ENCODE data around the gene VSIG10L2. TPM values are rescaled to one million over a fixed set of nuclear protein-coding genes. Genes with fewer than 3 reads are reported as not detected.

Gene VSIG10L2
- total RNA-seq, 1 experiment from 2014 or later = not detected

DNA sequence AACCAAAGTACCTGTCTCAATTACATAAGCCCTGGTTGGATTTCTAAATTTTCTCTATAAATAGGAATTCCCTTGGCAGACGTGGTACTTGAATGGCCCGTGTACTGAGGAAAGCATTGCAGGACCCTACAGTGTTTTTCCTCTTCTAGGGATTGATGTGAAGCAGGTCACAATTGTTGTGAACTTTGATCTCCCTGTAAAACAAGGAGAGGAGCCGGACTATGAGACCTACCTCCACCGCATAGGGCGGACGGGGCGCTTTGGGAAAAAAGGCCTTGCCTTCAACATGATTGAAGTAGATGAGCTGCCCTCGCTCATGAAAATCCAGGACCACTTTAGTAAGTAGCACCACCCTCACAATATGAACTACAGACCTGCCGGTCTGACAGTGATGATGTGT is 24.8 kb upstream of the VSIG10L2 start:
- peaks cover 7% of the 10 kb centered on the region; the same call in 1 of the 2 replicates for H3K27me3 ChIP-seq (ENCODE audit: insufficient read depth, low read length)
- POLR2A ChIA-PET = no interaction called here
- no peaks in the 10 kb centered on the region for H3K9me2 ChIP-seq (ENCODE audit: insufficient read depth)
- no peak overlapping the region for H2AFZ ChIP-seq (ENCODE audit: low read depth, low read length, poor library complexity, severe bottlenecking)
- CTCF ChIA-PET = no interaction called here
- no peaks in the 10 kb centered on the region for H3K79me2 ChIP-seq (ENCODE audit: insufficient read depth, low read length)
- no peaks in the 10 kb centered on the region for H3K36me3 ChIP-seq (ENCODE audit: control insufficient read depth in 1 of 2, insufficient read depth in 2 of 2, low read length in 2 of 2)
- H3K4me3 ChIP-seq (replicated peaks in 1 of 2; ENCODE audit: low read depth in 1 of 2, low read length in 2 of 2) = no peak overlapping the region
- no peaks in the 10 kb centered on the region for H4K20me1 ChIP-seq (ENCODE audit: insufficient read depth)
- H3K9ac ChIP-seq (ENCODE audit: low read length) = no peak overlapping the region
- no TSS peak for BruUV-seq (replicated peaks)
- RAD21 ChIA-PET (ENCODE audit: low non-redundant PET in 1 of 2, low total read pairs in 2 of 2, uncharacterized antibody in 2 of 2, unreplicated experiment in 2 of 2) = no interaction called here
- H3K27ac ChIP-seq (ENCODE audit: low read depth, low read length) = no peak overlapping the region
- intact Hi-C loops (cut with micrococcal nuclease) = loop anchor here (5.0 kb wide), 1 partner anchor 201 kb away; no protein-coding TSS in a partner anchor
- no peaks in the 10 kb centered on the region for H3K9me3 ChIP-seq (ENCODE audit: control insufficient read depth in 1 of 2, insufficient read depth in 1 of 2, low read depth in 1 of 2, low read length in 2 of 2)
- TF ChIP-seq TCF7L2 (IDR thresholded peaks at IDR 0.05; ENCODE audit: borderline replicate concordance, extremely low read depth, insufficient read depth, insufficient read length) = no peak
- no peak for TF ChIP-seq EZH2phosphoT487 (IDR thresholded peaks at IDR 0.05; ENCODE audit: borderline replicate concordance)
- TF ChIP-seq SRF (IDR thresholded peaks at IDR 0.05; ENCODE audit: low read depth) = no peak
- TF ChIP-seq, protein P1, sequence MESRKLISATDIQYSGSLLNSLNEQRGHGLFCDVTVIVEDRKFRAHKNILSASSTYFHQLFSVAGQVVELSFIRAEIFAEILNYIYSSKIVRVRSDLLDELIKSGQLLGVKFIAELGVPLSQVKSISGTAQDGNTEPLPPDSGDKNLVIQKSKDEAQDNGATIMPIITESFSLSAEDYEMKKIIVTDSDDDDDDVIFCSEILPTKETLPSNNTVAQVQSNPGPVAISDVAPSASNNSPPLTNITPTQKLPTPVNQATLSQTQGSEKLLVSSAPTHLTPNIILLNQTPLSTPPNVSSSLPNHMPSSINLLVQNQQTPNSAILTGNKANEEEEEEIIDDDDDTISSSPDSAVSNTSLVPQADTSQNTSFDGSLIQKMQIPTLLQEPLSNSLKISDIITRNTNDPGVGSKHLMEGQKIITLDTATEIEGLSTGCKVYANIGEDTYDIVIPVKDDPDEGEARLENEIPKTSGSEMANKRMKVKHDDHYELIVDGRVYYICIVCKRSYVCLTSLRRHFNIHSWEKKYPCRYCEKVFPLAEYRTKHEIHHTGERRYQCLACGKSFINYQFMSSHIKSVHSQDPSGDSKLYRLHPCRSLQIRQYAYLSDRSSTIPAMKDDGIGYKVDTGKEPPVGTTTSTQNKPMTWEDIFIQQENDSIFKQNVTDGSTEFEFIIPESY (IDR thresholded peaks at IDR 0.05; ENCODE audit: extremely low read depth, insufficient replicate concordance, low read length) = no peak
- no peak for TF ChIP-seq ZNF274 (IDR thresholded peaks at IDR 0.05; ENCODE audit: low read depth, low read length)
- no peak for TF ChIP-seq POLR2AphosphoS5 (IDR thresholded peaks at IDR 0.05; ENCODE audit: low read depth, low read length)
- TF ChIP-seq CBX3 (IDR thresholded peaks at IDR 0.05; ENCODE audit: low read depth) = no peak
- TF ChIP-seq, protein P2, sequence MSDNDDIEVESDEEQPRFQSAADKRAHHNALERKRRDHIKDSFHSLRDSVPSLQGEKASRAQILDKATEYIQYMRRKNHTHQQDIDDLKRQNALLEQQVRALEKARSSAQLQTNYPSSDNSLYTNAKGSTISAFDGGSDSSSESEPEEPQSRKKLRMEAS (IDR thresholded peaks at IDR 0.05) = no peak
- no peak for TF ChIP-seq RAD21 (IDR thresholded peaks at IDR 0.05; ENCODE audit: low read depth)
- TF ChIP-seq, protein P3, sequence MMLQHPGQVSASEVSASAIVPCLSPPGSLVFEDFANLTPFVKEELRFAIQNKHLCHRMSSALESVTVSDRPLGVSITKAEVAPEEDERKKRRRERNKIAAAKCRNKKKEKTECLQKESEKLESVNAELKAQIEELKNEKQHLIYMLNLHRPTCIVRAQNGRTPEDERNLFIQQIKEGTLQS (IDR thresholded peaks at IDR 0.05) = no peak
- TF ChIP-seq SP1 (IDR thresholded peaks at IDR 0.05; ENCODE audit: low read depth) = no peak
- no peak for TF ChIP-seq SIN3A (IDR thresholded peaks at IDR 0.05; ENCODE audit: low read depth)
- no peak for TF ChIP-seq POLR2A (IDR thresholded peaks at IDR 0.05; ENCODE audit: borderline replicate concordance, extremely low read depth, insufficient read depth, insufficient read length)
- TF ChIP-seq, protein P4, sequence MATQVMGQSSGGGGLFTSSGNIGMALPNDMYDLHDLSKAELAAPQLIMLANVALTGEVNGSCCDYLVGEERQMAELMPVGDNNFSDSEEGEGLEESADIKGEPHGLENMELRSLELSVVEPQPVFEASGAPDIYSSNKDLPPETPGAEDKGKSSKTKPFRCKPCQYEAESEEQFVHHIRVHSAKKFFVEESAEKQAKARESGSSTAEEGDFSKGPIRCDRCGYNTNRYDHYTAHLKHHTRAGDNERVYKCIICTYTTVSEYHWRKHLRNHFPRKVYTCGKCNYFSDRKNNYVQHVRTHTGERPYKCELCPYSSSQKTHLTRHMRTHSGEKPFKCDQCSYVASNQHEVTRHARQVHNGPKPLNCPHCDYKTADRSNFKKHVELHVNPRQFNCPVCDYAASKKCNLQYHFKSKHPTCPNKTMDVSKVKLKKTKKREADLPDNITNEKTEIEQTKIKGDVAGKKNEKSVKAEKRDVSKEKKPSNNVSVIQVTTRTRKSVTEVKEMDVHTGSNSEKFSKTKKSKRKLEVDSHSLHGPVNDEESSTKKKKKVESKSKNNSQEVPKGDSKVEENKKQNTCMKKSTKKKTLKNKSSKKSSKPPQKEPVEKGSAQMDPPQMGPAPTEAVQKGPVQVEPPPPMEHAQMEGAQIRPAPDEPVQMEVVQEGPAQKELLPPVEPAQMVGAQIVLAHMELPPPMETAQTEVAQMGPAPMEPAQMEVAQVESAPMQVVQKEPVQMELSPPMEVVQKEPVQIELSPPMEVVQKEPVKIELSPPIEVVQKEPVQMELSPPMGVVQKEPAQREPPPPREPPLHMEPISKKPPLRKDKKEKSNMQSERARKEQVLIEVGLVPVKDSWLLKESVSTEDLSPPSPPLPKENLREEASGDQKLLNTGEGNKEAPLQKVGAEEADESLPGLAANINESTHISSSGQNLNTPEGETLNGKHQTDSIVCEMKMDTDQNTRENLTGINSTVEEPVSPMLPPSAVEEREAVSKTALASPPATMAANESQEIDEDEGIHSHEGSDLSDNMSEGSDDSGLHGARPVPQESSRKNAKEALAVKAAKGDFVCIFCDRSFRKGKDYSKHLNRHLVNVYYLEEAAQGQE (IDR thresholded peaks at IDR 0.05; ENCODE audit: low read depth) = no peak
- no peak for TF ChIP-seq FOSL1 (IDR thresholded peaks at IDR 0.05; ENCODE audit: low read depth)
- TF ChIP-seq JUND (IDR thresholded peaks at IDR 0.05) = no peak
- no peak for ATAC-seq
- no peaks in the 10 kb centered on the region for H3K4me1 ChIP-seq (ENCODE audit: control insufficient read depth in 1 of 2, insufficient read depth in 2 of 2, low read length in 2 of 2)
- no peak for DNase-seq (ENCODE audit: low read depth, low spot score)
- no peak overlapping the region for H3K4me2 ChIP-seq (ENCODE audit: low read length)
